Middle frontal gyrus (tissue), 1 donor: Measurements from ENCODE around the gene AKT2.

Experiments used
- DNase-seq: peaks from one replicate; pipeline ENCODE4 v3.0.0-alpha.2; 2015; ENCODE audit warnings: low spot score; ENCODE audit errors: extremely low spot score

AKT2 gene

GRCh38 chr19:40236366-40236765, 48.8 kb downstream of the AKT2 start:
- DNase-seq: no peak

- DNase-seq: no peak
These were observed 49.2 kb downstream of the AKT2 start for GRCh38 chr19:40236026-40236355.

- no peak for DNase-seq
These were observed 49.7 kb downstream of the AKT2 start for GRCh38 chr19:40235238-40236025.

GRCh38 chr19:40234429-40235237, 50.5 kb downstream of the AKT2 start:
- no peak for DNase-seq

- no peak for DNase-seq
These were observed 51.2 kb downstream of the AKT2 start for GRCh38 chr19:40233811-40234389.

- DNase-seq: no peak
These were observed 52.0 kb downstream of the AKT2 start for GRCh38 chr19:40232949-40233810.

GRCh38 chr19:40232479-40232878, 52.7 kb downstream of the AKT2 start:
- DNase-seq: no peak

GRCh38 chr19:40231544-40232424, 53.4 kb downstream of the AKT2 start:
- no peak for DNase-seq

- no peak for DNase-seq
These were observed 54.1 kb downstream of the AKT2 start for GRCh38 chr19:40231057-40231456.

- DNase-seq: no peak
These were observed 55.2 kb downstream of the AKT2 start for GRCh38 chr19:40229926-40230417.

GRCh38 chr19:40229484-40229883, 55.7 kb downstream of the AKT2 start:
- no peak for DNase-seq

GRCh38 chr19:40228863-40229262, 56.3 kb downstream of the AKT2 start:
- DNase-seq: no peak

- DNase-seq: no peak
These were observed 56.8 kb downstream of the AKT2 start for GRCh38 chr19:40228346-40228745.

GRCh38 chr19:40225440-40226305, 59.5 kb downstream of the AKT2 start:
- no peak for DNase-seq

- DNase-seq: no peak
These were observed 60.6 kb downstream of the AKT2 start for GRCh38 chr19:40224342-40225150.

- no peak for DNase-seq
These were observed 61.9 kb downstream of the AKT2 start for GRCh38 chr19:40223135-40223822.

- peak; percentile 82 for DNase-seq
These were observed 63.1 kb downstream of the AKT2 start for GRCh38 chr19:40221858-40222619.
